Measurements from ENCODE around the gene DEFB118. TPM values are rescaled to one million over a fixed set of nuclear protein-coding genes. Genes with fewer than 3 reads are reported as not detected.

The DEFB118 gene
- polyA plus RNA-seq, 1 donor from 2014 or later = not detected

- no peak overlapping the region for H3K4me2 ChIP-seq (ENCODE audit: low read length)
- H2AFZ ChIP-seq (ENCODE audit: low read depth, low read length) = no peak overlapping the region
- no peaks in the 10 kb centered on the region for H3K27me3 ChIP-seq (ENCODE audit: insufficient read depth, low read depth, low read length)
- no peaks in the 10 kb centered on the region for H3K9me2 ChIP-seq (ENCODE audit: insufficient read depth, low read length)
- H3K36me3 ChIP-seq (ENCODE audit: insufficient read depth, low read length) = no peaks in the 10 kb centered on the region
- peaks cover 5% of the 10 kb centered on the region for H3K9me3 ChIP-seq (ENCODE audit: low read length)
- no peaks in the 10 kb centered on the region for H4K20me1 ChIP-seq (ENCODE audit: insufficient read depth)
- H3K79me2 ChIP-seq (replicated peaks; ENCODE audit: insufficient read depth, low read length) = no peaks in the 10 kb centered on the region
- H3K4me3 ChIP-seq (ENCODE audit: low read length) = no peak overlapping the region
- no peak overlapping the region for H3K9ac ChIP-seq (ENCODE audit: low read length)
- H3F3A ChIP-seq (ENCODE audit: insufficient read depth, low read length, poor library complexity, severe bottlenecking) = no peaks in the 10 kb centered on the region
- no peak overlapping the region for H3K27ac ChIP-seq (ENCODE audit: low read length)
- TF ChIP-seq EP300 (conservative IDR thresholded peaks at IDR 0.05; ENCODE audit: poor library complexity, severe bottlenecking) (no peak), TAF1 (IDR thresholded peaks at IDR 0.05; ENCODE audit: low read depth) (no peak), CTCF (IDR thresholded peaks at IDR 0.05; ENCODE audit: poor library complexity, severe bottlenecking) (no peak), SMC3 (conservative IDR thresholded peaks at IDR 0.05; ENCODE audit: poor library complexity) (no peak), EZH2 (IDR thresholded peaks at IDR 0.05; ENCODE audit: borderline replicate concordance, insufficient read depth, low read length, poor library complexity, severe bottlenecking) (no peak), RAD21 (conservative IDR thresholded peaks at IDR 0.05) (no peak), POLR2AphosphoS5 (IDR thresholded peaks at IDR 0.05) (no peak), MXI1 (conservative IDR thresholded peaks at IDR 0.05; ENCODE audit: poor library complexity, severe bottlenecking) (no peak)
- TF ChIP-seq, protein P1, sequence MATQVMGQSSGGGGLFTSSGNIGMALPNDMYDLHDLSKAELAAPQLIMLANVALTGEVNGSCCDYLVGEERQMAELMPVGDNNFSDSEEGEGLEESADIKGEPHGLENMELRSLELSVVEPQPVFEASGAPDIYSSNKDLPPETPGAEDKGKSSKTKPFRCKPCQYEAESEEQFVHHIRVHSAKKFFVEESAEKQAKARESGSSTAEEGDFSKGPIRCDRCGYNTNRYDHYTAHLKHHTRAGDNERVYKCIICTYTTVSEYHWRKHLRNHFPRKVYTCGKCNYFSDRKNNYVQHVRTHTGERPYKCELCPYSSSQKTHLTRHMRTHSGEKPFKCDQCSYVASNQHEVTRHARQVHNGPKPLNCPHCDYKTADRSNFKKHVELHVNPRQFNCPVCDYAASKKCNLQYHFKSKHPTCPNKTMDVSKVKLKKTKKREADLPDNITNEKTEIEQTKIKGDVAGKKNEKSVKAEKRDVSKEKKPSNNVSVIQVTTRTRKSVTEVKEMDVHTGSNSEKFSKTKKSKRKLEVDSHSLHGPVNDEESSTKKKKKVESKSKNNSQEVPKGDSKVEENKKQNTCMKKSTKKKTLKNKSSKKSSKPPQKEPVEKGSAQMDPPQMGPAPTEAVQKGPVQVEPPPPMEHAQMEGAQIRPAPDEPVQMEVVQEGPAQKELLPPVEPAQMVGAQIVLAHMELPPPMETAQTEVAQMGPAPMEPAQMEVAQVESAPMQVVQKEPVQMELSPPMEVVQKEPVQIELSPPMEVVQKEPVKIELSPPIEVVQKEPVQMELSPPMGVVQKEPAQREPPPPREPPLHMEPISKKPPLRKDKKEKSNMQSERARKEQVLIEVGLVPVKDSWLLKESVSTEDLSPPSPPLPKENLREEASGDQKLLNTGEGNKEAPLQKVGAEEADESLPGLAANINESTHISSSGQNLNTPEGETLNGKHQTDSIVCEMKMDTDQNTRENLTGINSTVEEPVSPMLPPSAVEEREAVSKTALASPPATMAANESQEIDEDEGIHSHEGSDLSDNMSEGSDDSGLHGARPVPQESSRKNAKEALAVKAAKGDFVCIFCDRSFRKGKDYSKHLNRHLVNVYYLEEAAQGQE (IDR thresholded peaks at IDR 0.05; ENCODE audit: borderline replicate concordance) = no peak
These were observed 41.6 kb downstream of the DEFB118 start for GRCh38 chr20:31410011-31410410.

- Histone ChIP-seq H4K20me1 (ENCODE audit: insufficient read depth) (no peaks in the 10 kb centered on the region), H3K79me2 (replicated peaks; ENCODE audit: insufficient read depth, low read length) (no peaks in the 10 kb centered on the region), H3K4me2 (ENCODE audit: low read length) (no peak overlapping the region), H3K36me3 (ENCODE audit: insufficient read depth, low read length) (no peaks in the 10 kb centered on the region), H3K9me2 (ENCODE audit: insufficient read depth, low read length) (no peaks in the 10 kb centered on the region), H3F3A (ENCODE audit: insufficient read depth, low read length, poor library complexity, severe bottlenecking) (no peaks in the 10 kb centered on the region), H3K27me3 (ENCODE audit: insufficient read depth, low read depth, low read length) (no peaks in the 10 kb centered on the region), H2AFZ (ENCODE audit: low read depth, low read length) (no peak overlapping the region), H3K9ac (ENCODE audit: low read length) (no peak overlapping the region), H3K9me3 (ENCODE audit: low read length) (no peaks in the 10 kb centered on the region), H3K27ac (ENCODE audit: low read length) (no peak overlapping the region), H3K4me3 (ENCODE audit: low read length) (no peak overlapping the region)
- TF ChIP-seq CTCF (IDR thresholded peaks at IDR 0.05; ENCODE audit: poor library complexity, severe bottlenecking) = no peak
- TF ChIP-seq POLR2AphosphoS5 (IDR thresholded peaks at IDR 0.05) = no peak
- TF ChIP-seq, protein P1 (IDR thresholded peaks at IDR 0.05; ENCODE audit: borderline replicate concordance) = no peak
- no peak for TF ChIP-seq EP300 (conservative IDR thresholded peaks at IDR 0.05; ENCODE audit: poor library complexity, severe bottlenecking)
- no peak for TF ChIP-seq RAD21 (conservative IDR thresholded peaks at IDR 0.05)
- no peak for TF ChIP-seq TAF1 (IDR thresholded peaks at IDR 0.05; ENCODE audit: low read depth)
These were observed 46.0 kb downstream of the DEFB118 start for GRCh38 chr20:31414381-31414780.

Data from neural cell (in vitro differentiated cells).